B cell (primary cell): ENCODE results near the gene FRYL. TPM values are rescaled to one million over a fixed set of nuclear protein-coding genes. Genes with fewer than 3 reads are reported as not detected.
A peak's percentile ranks its signal among the peaks of the same experiment; 100 is the strongest.

Source experiments
- ATAC-seq: fragments of 200-7000 bp; cut with Tn5 transposase; one replicate; pipeline ENCODE4 v1.10.0; 2021; ENCODE audit warnings: low read depth, mild to moderate bottlenecking, moderate number of reproducible peaks, moderate library complexity
- CTCF ChIA-PET: fragments of 350-600 bp; sonication (Branson Sonifier 250); formaldehyde crosslinking; loops from one replicate; lab custom pipeline; 2021; ENCODE audit warnings: antibody characterized with exemption, inconsistent platforms; lab: Charles Lee
- POLR2A ChIA-PET: fragments of 350-600 bp; sonication (Branson Sonifier 250); formaldehyde crosslinking; loops from one replicate; lab custom pipeline; 2021; ENCODE audit warnings: antibody characterized with exemption; lab: Charles Lee
- DNase-seq: peaks from one replicate; pipeline ENCODE4 v3.0.0; 2013
- H2AFZ ChIP-seq: 2 replicates; pipeline ENCODE4 v1.6.1; 2012; ENCODE audit warnings: mild to moderate bottlenecking, low read depth, low read length; ENCODE audit not compliant: insufficient read depth, poor library complexity, severe bottlenecking
- H3K27ac ChIP-seq, 2 donors: 1 replicate in 1 of 2; 2 replicates in 1 of 2; pipeline ENCODE4 v1.5.1; 2012 to 2013; ENCODE audit warnings: low read length in 2 of 2, mild to moderate bottlenecking in 2 of 2, moderate library complexity in 1 of 2
- H3K27me3 ChIP-seq, 4 experiments: fragments of 200-600 bp in 1 of 4; sonication (generic) in 1 of 4; replicated peaks in 1 of 4; 1 replicate in 2 of 4; 2 replicates in 2 of 4; pipeline versions ENCODE4 v1.6.1 to v1.7.0; 2013 to 2016; ENCODE audit warnings: low read length in 3 of 4, mild to moderate bottlenecking in 2 of 4, mixed read lengths in 1 of 4, moderate library complexity in 1 of 4; ENCODE audit not compliant: insufficient read depth in 4 of 4, control insufficient read depth in 3 of 4; ENCODE audit errors: control extremely low read depth in 1 of 4
- H3K36me3 ChIP-seq, 2 experiments: replicated peaks in 1 of 2; 1 replicate in 1 of 2; 2 replicates in 1 of 2; pipeline versions ENCODE4 v1.6.1 to v1.7.1; 2013; ENCODE audit warnings: low read length in 1 of 2; ENCODE audit not compliant: insufficient read depth in 2 of 2, control insufficient read depth in 1 of 2; ENCODE audit errors: control extremely low read depth in 1 of 2, extremely low read depth in 1 of 2
- H3K4me1 ChIP-seq, 2 donors: fragments of 200-600 bp in 1 of 2; sonication (generic) in 1 of 2; 1 replicate in 1 of 2; 2 replicates in 1 of 2; pipeline versions ENCODE4 v1.5.1 to v1.6.1; 2013 to 2017; ENCODE audit warnings: low read length in 2 of 2; ENCODE audit not compliant: control insufficient read depth in 2 of 2, insufficient read depth in 2 of 2
- H3K4me2 ChIP-seq: replicated peaks from 2 replicates; pipeline ENCODE3; 2012; ENCODE audit warnings: mild to moderate bottlenecking, low read depth, low read length; ENCODE audit not compliant: poor library complexity, severe bottlenecking
- H3K4me3 ChIP-seq, 5 experiments: fragments of 200-600 bp in 1 of 5; sonication (generic) in 1 of 5; 1 replicate in 3 of 5; 2 replicates in 2 of 5; pipeline versions ENCODE4 v1.5.1 to v1.7.0; 2011 to 2016; ENCODE audit warnings: low read length in 4 of 5, mild to moderate bottlenecking in 4 of 5, low read depth in 2 of 5, control low read depth in 1 of 5, moderate library complexity in 1 of 5; ENCODE audit not compliant: insufficient read depth in 1 of 5; ENCODE audit errors: control extremely low read depth in 1 of 5, extremely low read depth in 1 of 5
- H3K79me2 ChIP-seq: fragments of 200-600 bp; sonication (generic); one replicate; pipeline ENCODE4 v1.6.0; 2016; ENCODE audit warnings: low read length; ENCODE audit not compliant: control insufficient read depth, insufficient read depth
- H3K9ac ChIP-seq: fragments of 200-600 bp; sonication (generic); 2 replicates; pipeline ENCODE4 v1.6.1; 2017; ENCODE audit warnings: mild to moderate bottlenecking, low read length, moderate library complexity
- H3K9me3 ChIP-seq, 3 donors: one replicate each; pipeline versions ENCODE4 v1.6.1 to v1.7.1; 2013; ENCODE audit warnings: low read length in 2 of 3; ENCODE audit not compliant: control insufficient read depth in 2 of 3, insufficient read depth in 1 of 3; ENCODE audit errors: control extremely low read depth in 1 of 3
- H4K20me1 ChIP-seq: 2 replicates; pipeline ENCODE4 v1.6.0; 2012; ENCODE audit warnings: mild to moderate bottlenecking, low read length; ENCODE audit not compliant: insufficient read depth, control insufficient read depth, poor library complexity, severe bottlenecking
- H3K27ac Mint-ChIP-seq: one replicate; pipeline ENCODE4 v1.8.0; 2021; ENCODE audit warnings: mixed read lengths
- H3K27me3 Mint-ChIP-seq: one replicate; pipeline ENCODE4 v1.8.0; 2021; ENCODE audit warnings: mixed read lengths
- H3K4me1 Mint-ChIP-seq: one replicate; pipeline ENCODE4 v1.8.0; 2021; ENCODE audit warnings: mixed read lengths
- H3K4me3 Mint-ChIP-seq: one replicate; pipeline ENCODE4 v1.8.0; 2021; ENCODE audit warnings: mixed read lengths
- H3K9me3 Mint-ChIP-seq: one replicate; pipeline ENCODE4 v1.8.0; 2022; ENCODE audit warnings: mixed read lengths; ENCODE audit not compliant: insufficient read depth
- EZH2 ChIP-seq: IDR thresholded peaks from 2 replicates; pipeline ENCODE4 v1.6.1; 2012; ENCODE audit warnings: borderline replicate concordance, low read depth, mild to moderate bottlenecking, moderate library complexity, low read length; ENCODE audit not compliant: insufficient read depth, poor library complexity, severe bottlenecking
- WGBS: methylation state at CpG from one replicate; pipeline ENCODE4 v1.1.5; 2013; ENCODE audit warnings: missing lambda C conversion rate; ENCODE audit not compliant: insufficient coverage; 5-methylcytosine and 5-hydroxymethylcytosine counted together
- intact Hi-C: fragments of 100-400 bp; cut with micrococcal nuclease; formaldehyde crosslinking; loops from one replicate; pipeline ENCODE4 v1.10.0; 2022
- polyA plus RNA-seq: library from polyadenylated mRNA; depleted of rRNA; stranded (reverse); fragments of >200 nt; gene quantifications from 2 replicates; pipeline ENCODE4 v1.2.3, GENCODE V29; 2012
- total RNA-seq, 2 donors: library from RNA; stranded (reverse); fragments of 120-200 nt in 1 of 2; gene quantifications; 1 replicate in 1 of 2; 2 replicates in 1 of 2; pipeline versions ENCODE4 v1.2.3 to v1.2.4, GENCODE V29; 2013 to 2022
- TF ChIP-seq, protein P1 (sequence below): fragments of 200-600 bp; IDR thresholded peaks from one replicate; pipeline ENCODE4 v1.8.0; 2022; ENCODE audit warnings: antibody characterized with exemption, mild to moderate bottlenecking

The FRYL gene
- total and polyA plus RNA-seq, 2 donors (not counting 1 experiment from before 2014, with no cell fraction given): 15.5 to 138 TPM

GRCh38 chr4:48633657-48634056 is 146.4 kb downstream of the FRYL start:
- peaks cover 13% of the 10 kb centered on the region for H3K79me2 ChIP-seq
- Mint-ChIP-seq H3K27me3 (no peaks in the 10 kb centered on the region), H3K27ac (no peak overlapping the region), H3K4me3 (no peak overlapping the region), H3K4me1 (peaks cover 5% of the 10 kb centered on the region), H3K9me3 (no peaks in the 10 kb centered on the region)
- H3K4me1 ChIP-seq: peaks cover 9 to 23% of the 10 kb centered on the region in 2 donors
- no peak overlapping the region for H3K9ac ChIP-seq
- no peaks in the 10 kb centered on the region for H3K9me3 ChIP-seq
- DNase-seq (no peak), ATAC-seq (no peak)
- no peak overlapping the region for H3K4me2 ChIP-seq
- TF ChIP-seq EZH2: no peak
- TF ChIP-seq, protein P1, sequence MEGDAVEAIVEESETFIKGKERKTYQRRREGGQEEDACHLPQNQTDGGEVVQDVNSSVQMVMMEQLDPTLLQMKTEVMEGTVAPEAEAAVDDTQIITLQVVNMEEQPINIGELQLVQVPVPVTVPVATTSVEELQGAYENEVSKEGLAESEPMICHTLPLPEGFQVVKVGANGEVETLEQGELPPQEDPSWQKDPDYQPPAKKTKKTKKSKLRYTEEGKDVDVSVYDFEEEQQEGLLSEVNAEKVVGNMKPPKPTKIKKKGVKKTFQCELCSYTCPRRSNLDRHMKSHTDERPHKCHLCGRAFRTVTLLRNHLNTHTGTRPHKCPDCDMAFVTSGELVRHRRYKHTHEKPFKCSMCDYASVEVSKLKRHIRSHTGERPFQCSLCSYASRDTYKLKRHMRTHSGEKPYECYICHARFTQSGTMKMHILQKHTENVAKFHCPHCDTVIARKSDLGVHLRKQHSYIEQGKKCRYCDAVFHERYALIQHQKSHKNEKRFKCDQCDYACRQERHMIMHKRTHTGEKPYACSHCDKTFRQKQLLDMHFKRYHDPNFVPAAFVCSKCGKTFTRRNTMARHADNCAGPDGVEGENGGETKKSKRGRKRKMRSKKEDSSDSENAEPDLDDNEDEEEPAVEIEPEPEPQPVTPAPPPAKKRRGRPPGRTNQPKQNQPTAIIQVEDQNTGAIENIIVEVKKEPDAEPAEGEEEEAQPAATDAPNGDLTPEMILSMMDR: no peak
- intact Hi-C loops: loop anchor here (10.0 kb wide), 1 partner anchor 51 kb away; no protein-coding TSS in a partner anchor
- H3K27me3 ChIP-seq: no peaks in the 10 kb centered on the region
- no peak overlapping the region for H2AFZ ChIP-seq
- H3K4me3 ChIP-seq: no peak overlapping the region
- POLR2A ChIA-PET: no interaction called here
- H4K20me1 ChIP-seq: no peaks in the 10 kb centered on the region
- peaks cover 1 to 6% of the 10 kb centered on the region in 2 experiments for H3K36me3 ChIP-seq
- CTCF ChIA-PET: no interaction called here
- 100% methylated on average over 1 of the region's 1 CpG for WGBS
- H3K27ac ChIP-seq: peak overlapping the region in 1 of 2 donors; percentile 21

DNA sequence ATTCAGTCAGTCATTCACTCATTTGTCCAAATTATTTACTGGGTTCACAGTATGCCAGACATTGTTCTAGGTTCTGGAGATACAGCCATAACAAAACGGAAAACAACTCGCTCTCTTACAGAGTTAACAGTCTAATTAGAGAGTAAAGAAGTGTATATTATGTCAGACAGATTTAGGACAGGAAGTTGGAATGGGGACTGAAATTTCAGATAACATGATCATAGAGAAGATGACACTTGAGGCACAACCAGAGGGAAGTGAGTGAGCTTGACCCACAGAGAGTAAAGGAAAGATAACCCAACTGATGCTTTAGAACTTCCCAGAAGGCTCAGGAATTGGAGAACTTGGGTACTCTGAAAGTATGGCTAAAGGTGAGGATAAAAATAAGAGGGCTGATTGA is 150.6 kb downstream of the FRYL start:
- ChIA-PET POLR2A (no interaction called here), CTCF (no interaction called here)
- Histone ChIP-seq H3K4me3 (no peak overlapping the region), H3K4me1 (peaks cover 0 to 3% of the 10 kb centered on the region in 2 donors), H3K4me2 (no peak overlapping the region), H3K9me3 (no peaks in the 10 kb centered on the region), H3K9ac (no peak overlapping the region), H3K36me3 (peaks cover 4 to 13% of the 10 kb centered on the region in 2 experiments), H4K20me1 (no peaks in the 10 kb centered on the region), H2AFZ (no peak overlapping the region), H3K27me3 (no peaks in the 10 kb centered on the region), H3K27ac (no peak overlapping the region), H3K79me2 (peaks cover 9% of the 10 kb centered on the region)
- no peak for DNase-seq
- Mint-ChIP-seq H3K4me3 (no peak overlapping the region), H3K27me3 (no peaks in the 10 kb centered on the region), H3K27ac (no peak overlapping the region), H3K9me3 (no peaks in the 10 kb centered on the region), H3K4me1 (no peaks in the 10 kb centered on the region)
- intact Hi-C loops: no loop called here
- 100% methylated on average over 2 of the region's 2 CpGs for WGBS
- ATAC-seq: no peak
- TF ChIP-seq, protein P1: no peak
- TF ChIP-seq EZH2: no peak
